ENCODE results near the gene RIPOR3. TPM values are rescaled to one million over a fixed set of nuclear protein-coding genes. Genes with fewer than 3 reads are reported as not detected.
A peak's percentile ranks its signal among the peaks of the same experiment; 100 is the strongest.

Gene RIPOR3
- total RNA-seq, 3 donors from 2014 or later (not counting 1 experiment from before 2014, with no cell fraction given): 0.45 TPM; not detected in 2

DNA sequence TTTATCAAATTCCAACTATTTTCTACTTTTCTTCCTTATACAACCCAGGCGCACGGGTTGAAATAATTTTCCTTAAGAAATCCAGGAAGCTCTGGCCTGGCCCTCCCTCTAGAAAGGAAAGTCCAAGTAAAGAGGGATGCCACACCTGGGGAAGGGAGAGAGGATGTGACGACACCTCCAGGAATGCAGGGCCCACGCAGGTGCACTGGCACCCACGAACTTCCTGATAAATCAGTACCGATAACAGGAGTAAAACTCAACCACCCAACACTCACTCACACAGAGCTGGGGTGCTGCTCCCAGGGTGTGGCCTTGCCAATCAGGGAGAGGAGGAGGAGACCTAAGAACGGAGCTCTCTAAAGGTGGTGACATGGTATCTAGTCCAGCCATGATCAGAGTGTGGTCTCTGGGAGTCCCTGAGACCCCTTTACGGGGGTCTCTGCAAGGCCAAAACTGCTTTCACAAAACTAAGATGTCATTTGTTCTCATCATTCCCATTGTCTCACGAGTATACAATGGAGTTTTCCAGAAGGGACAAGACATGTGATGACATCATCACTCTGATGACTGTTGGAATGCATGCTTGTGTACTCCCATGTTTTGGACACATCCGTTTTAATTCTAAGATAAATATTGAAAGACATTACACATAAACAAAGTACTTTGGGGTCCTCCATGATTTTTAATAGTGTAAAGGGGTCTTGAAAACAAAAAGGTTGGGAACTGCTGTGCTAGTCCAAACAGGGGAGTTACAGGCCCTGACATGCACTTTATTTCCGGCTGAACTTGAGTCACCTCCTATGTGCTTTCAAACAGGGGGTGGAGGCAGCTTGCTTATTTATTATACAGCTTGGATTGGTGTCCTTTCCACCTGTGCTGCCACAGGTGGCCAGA lies 37.9 kb upstream of the RIPOR3 start:
- peak in 1 of 2 donors; percentile 14 for DNase-seq
- H3K27ac Mint-ChIP-seq: no peak overlapping the region
- no peaks in the 10 kb centered on the region for H3K36me3 Mint-ChIP-seq
- H3K4me3 ChIP-seq (ENCODE audit: low read length): no peak overlapping the region
- H3K27me3 Mint-ChIP-seq (ENCODE audit: low read depth in 2 of 2): peaks cover 0 to 6% of the 10 kb centered on the region in 2 donors
- H3K27me3 ChIP-seq (ENCODE audit: control insufficient read depth, insufficient read depth, low read length): no peaks in the 10 kb centered on the region
- ATAC-seq: no peak
- intact Hi-C loops (cut with micrococcal nuclease): no loop called here
- peak overlapping the region; percentile 35 for H3K4me3 Mint-ChIP-seq
- no peak overlapping the region for H3K27ac ChIP-seq (ENCODE audit: low read length)
- TF ChIP-seq, protein P1, sequence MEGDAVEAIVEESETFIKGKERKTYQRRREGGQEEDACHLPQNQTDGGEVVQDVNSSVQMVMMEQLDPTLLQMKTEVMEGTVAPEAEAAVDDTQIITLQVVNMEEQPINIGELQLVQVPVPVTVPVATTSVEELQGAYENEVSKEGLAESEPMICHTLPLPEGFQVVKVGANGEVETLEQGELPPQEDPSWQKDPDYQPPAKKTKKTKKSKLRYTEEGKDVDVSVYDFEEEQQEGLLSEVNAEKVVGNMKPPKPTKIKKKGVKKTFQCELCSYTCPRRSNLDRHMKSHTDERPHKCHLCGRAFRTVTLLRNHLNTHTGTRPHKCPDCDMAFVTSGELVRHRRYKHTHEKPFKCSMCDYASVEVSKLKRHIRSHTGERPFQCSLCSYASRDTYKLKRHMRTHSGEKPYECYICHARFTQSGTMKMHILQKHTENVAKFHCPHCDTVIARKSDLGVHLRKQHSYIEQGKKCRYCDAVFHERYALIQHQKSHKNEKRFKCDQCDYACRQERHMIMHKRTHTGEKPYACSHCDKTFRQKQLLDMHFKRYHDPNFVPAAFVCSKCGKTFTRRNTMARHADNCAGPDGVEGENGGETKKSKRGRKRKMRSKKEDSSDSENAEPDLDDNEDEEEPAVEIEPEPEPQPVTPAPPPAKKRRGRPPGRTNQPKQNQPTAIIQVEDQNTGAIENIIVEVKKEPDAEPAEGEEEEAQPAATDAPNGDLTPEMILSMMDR (IDR thresholded peaks at IDR 0.05): no peak
- H3K36me3 ChIP-seq (ENCODE audit: control insufficient read depth, insufficient read depth, low read length): no peaks in the 10 kb centered on the region
- peaks cover 7 to 14% of the 10 kb centered on the region in 2 donors for H3K4me1 Mint-ChIP-seq
- peaks cover 14% of the 10 kb centered on the region for H3K4me1 ChIP-seq (ENCODE audit: control insufficient read depth, insufficient read depth, low read length)
- H3K9me3 ChIP-seq (ENCODE audit: control insufficient read depth, insufficient read depth, low read length): no peaks in the 10 kb centered on the region
- no peaks in the 10 kb centered on the region for H3K9me3 Mint-ChIP-seq
- WGBS (ENCODE audit: insufficient coverage): 87% methylated on average over 7 of the region's 11 CpGs

DNA sequence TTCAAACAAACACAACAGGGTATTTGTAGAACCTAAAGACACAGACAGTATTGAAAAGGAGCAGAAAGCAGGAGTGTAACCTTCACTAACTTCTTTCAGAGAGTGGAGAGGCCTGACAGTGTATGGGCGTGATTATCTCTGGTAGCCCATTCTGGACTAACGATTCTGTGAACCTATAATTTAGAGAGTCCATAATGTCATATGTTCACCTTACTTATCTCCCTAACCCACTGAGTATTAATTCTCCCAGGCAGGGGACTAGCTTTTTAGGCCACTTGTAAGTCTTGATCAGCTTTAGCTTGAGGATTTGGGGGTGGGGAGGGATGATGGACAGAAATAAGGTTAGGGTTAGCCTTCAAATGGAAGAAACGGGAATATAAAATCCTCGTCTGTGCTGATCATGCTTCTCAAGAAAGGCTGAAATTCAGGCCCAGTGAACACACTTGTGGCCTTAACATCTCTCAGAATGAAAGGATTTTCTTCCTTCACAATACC lies 37.2 kb upstream of the RIPOR3 start:
- H3K27ac Mint-ChIP-seq: no peak overlapping the region

DNA sequence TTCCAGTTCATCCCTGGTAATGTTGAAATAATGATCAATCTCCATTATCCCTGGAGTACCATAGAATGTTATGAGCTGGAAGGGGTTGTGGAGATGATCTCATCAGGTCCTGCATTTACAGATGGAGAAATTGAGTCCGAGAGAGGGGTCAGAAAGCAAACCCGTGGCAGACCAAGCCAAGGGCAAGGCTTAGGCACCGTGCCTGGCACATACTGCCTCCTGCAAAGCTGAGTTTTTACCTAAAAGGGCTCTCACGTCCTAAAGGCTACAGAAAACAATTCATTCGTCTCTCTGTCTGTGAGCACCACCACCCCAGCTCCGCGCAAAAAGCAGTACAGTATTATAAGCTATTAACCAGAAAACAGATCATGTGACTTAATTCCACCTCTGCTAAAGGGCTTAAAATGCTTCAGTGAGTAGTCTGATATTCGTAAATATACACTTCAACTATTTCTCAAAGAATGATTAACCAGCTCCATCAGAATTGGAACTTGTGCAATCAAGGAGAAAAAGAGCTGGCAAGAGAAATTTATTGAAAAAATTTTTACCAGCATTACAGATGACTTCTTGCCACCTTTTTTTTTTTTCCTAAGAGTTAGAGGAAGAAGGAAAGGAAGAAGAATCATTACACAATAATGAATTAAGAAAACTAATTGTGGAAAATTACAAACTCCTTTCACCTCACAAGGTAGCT lies 36.6 kb upstream of the RIPOR3 start:
- intact Hi-C loops (cut with micrococcal nuclease): no loop called here
- ATAC-seq (no peak), DNase-seq (no peak)
- Histone ChIP-seq H3K9me3 (ENCODE audit: control insufficient read depth, insufficient read depth, low read length) (no peaks in the 10 kb centered on the region), H3K27me3 (ENCODE audit: control insufficient read depth, insufficient read depth, low read length) (no peaks in the 10 kb centered on the region), H3K27ac (ENCODE audit: low read length) (no peak overlapping the region), H3K4me3 (ENCODE audit: low read length) (no peak overlapping the region), H3K4me1 (ENCODE audit: control insufficient read depth, insufficient read depth, low read length) (peaks cover 14% of the 10 kb centered on the region), H3K36me3 (ENCODE audit: control insufficient read depth, insufficient read depth, low read length) (no peaks in the 10 kb centered on the region)
- TF ChIP-seq, protein P1 (IDR thresholded peaks at IDR 0.05): no peak
- no peak overlapping the region for H3K27ac Mint-ChIP-seq
- peak overlapping the region; percentile 35 for H3K4me3 Mint-ChIP-seq
- peaks cover 0 to 6% of the 10 kb centered on the region in 2 donors for H3K27me3 Mint-ChIP-seq (ENCODE audit: low read depth in 2 of 2)
- WGBS (ENCODE audit: insufficient coverage): 89% methylated on average over 7 of the region's 8 CpGs
- no peaks in the 10 kb centered on the region for H3K9me3 Mint-ChIP-seq
- H3K36me3 Mint-ChIP-seq: no peaks in the 10 kb centered on the region
- peaks cover 7 to 14% of the 10 kb centered on the region in 2 donors for H3K4me1 Mint-ChIP-seq

More for the DNA sequence above, 37.2 kb upstream of the RIPOR3 start:
- Histone ChIP-seq H3K36me3 (ENCODE audit: control insufficient read depth, insufficient read depth, low read length) (no peaks in the 10 kb centered on the region), H3K27me3 (ENCODE audit: control insufficient read depth, insufficient read depth, low read length) (no peaks in the 10 kb centered on the region), H3K9me3 (ENCODE audit: control insufficient read depth, insufficient read depth, low read length) (no peaks in the 10 kb centered on the region), H3K4me1 (ENCODE audit: control insufficient read depth, insufficient read depth, low read length) (peaks cover 14% of the 10 kb centered on the region), H3K4me3 (ENCODE audit: low read length) (no peak overlapping the region), H3K27ac (ENCODE audit: low read length) (no peak overlapping the region)
- peaks cover 0 to 6% of the 10 kb centered on the region in 2 donors for H3K27me3 Mint-ChIP-seq (ENCODE audit: low read depth in 2 of 2)
- H3K36me3 Mint-ChIP-seq: no peaks in the 10 kb centered on the region
- DNase-seq: no peak
- TF ChIP-seq, protein P1 (IDR thresholded peaks at IDR 0.05): no peak
- intact Hi-C loops (cut with micrococcal nuclease): no loop called here
- H3K4me1 Mint-ChIP-seq: peaks cover 7 to 14% of the 10 kb centered on the region in 2 donors
- WGBS (ENCODE audit: insufficient coverage): 96% methylated on average over 4 of the region's 4 CpGs
- no peaks in the 10 kb centered on the region for H3K9me3 Mint-ChIP-seq
- no peak for ATAC-seq
- H3K4me3 Mint-ChIP-seq: peak overlapping the region; percentile 35

All from natural killer cell (primary cell).